Measurements from ENCODE around the gene TNK2.
"Not testable (repeated sequence)": the region's sequence is repeated elsewhere in the genome, so short reads cannot be mapped to it uniquely, and the experiment has no call there.

The TNK2 gene

GRCh38 chr3:195907934-195908693 is at the start of gene TNK2:
Gene TNK2 (minus strand): TSS chr3:195908551. CDS start chr3:195888588, 19,963 bp downstream.
- no peak within 1 kb of the TSS for H3K27ac ChIP-seq (ENCODE audit: low read length)
- no peak within 1 kb of the TSS for H3K9ac ChIP-seq (ENCODE audit: low read length)
- no peaks in the 10 kb centered on the region for H3K36me3 ChIP-seq (ENCODE audit: control insufficient read depth, low read depth, low read length)
- no peaks in the 10 kb centered on the region for H3K9me3 ChIP-seq (ENCODE audit: control insufficient read depth, low read depth, low read length)
- peak within 1 kb of the TSS; percentile 61 for H3K4me3 ChIP-seq (ENCODE audit: low read length)
- H3K4me1 ChIP-seq (ENCODE audit: control insufficient read depth, low read depth, low read length): peaks cover 6% of the 10 kb centered on the region
- peaks cover 18% of the 10 kb centered on the region for H3K27me3 ChIP-seq (ENCODE audit: control insufficient read depth, insufficient read depth, low read length)

- no peak overlapping the region for H3K9ac ChIP-seq (ENCODE audit: low read length)
- H3K9me3 ChIP-seq (ENCODE audit: control insufficient read depth, low read depth, low read length): no peaks in the 10 kb centered on the region
- H3K27ac ChIP-seq (ENCODE audit: low read length): no peak overlapping the region
- no peaks in the 10 kb centered on the region for H3K4me1 ChIP-seq (ENCODE audit: control insufficient read depth, low read depth, low read length)
- peaks cover 11% of the 10 kb centered on the region for H3K36me3 ChIP-seq (ENCODE audit: control insufficient read depth, low read depth, low read length)
- H3K27me3 ChIP-seq (ENCODE audit: control insufficient read depth, insufficient read depth, low read length): no peaks in the 10 kb centered on the region
- no peak overlapping the region for H3K4me3 ChIP-seq (ENCODE audit: low read length)
These were observed 48.2 kb upstream of the TNK2 start for GRCh38 chr3:195956577-195956976.

- not testable (repeated sequence) for H3K4me1 ChIP-seq (ENCODE audit: control insufficient read depth, low read depth, low read length); H3K9ac ChIP-seq (ENCODE audit: low read length); H3K4me3 ChIP-seq (ENCODE audit: low read length); H3K9me3 ChIP-seq (ENCODE audit: control insufficient read depth, low read depth, low read length); H3K27me3 ChIP-seq (ENCODE audit: control insufficient read depth, insufficient read depth, low read length); H3K27ac ChIP-seq (ENCODE audit: low read length)
- peaks cover 11% of the 10 kb centered on the region for H3K36me3 ChIP-seq (ENCODE audit: control insufficient read depth, low read depth, low read length)
These were observed 47.1 kb upstream of the TNK2 start for GRCh38 chr3:195955416-195955841.

GRCh38 chr3:195954752-195955119 is 46.4 kb upstream of the TNK2 start:
- H3K27ac ChIP-seq (ENCODE audit: low read length): not testable (repeated sequence)

GRCh38 chr3:195954052-195954751 is 45.9 kb upstream of the TNK2 start:
- Histone ChIP-seq H3K4me3 (ENCODE audit: low read length) (peak overlapping the region; percentile 49), H3K36me3 (ENCODE audit: control insufficient read depth, low read depth, low read length) (peaks cover 10% of the 10 kb centered on the region)
- H3K27ac ChIP-seq (ENCODE audit: low read length); H3K9ac ChIP-seq (ENCODE audit: low read length); H3K27me3 ChIP-seq (ENCODE audit: control insufficient read depth, insufficient read depth, low read length); H3K4me1 ChIP-seq (ENCODE audit: control insufficient read depth, low read depth, low read length); H3K9me3 ChIP-seq (ENCODE audit: control insufficient read depth, low read depth, low read length): not testable (repeated sequence)

More at GRCh38 chr3:195954752-195955119, 46.4 kb upstream of the TNK2 start:
- not testable (repeated sequence) for H3K9ac ChIP-seq (ENCODE audit: low read length); H3K4me1 ChIP-seq (ENCODE audit: control insufficient read depth, low read depth, low read length); H3K9me3 ChIP-seq (ENCODE audit: control insufficient read depth, low read depth, low read length); H3K27me3 ChIP-seq (ENCODE audit: control insufficient read depth, insufficient read depth, low read length)
- H3K4me3 ChIP-seq (ENCODE audit: low read length): peak overlapping the region; percentile 49
- H3K36me3 ChIP-seq (ENCODE audit: control insufficient read depth, low read depth, low read length): peaks cover 11% of the 10 kb centered on the region

GRCh38 chr3:195952590-195952989 is 44.2 kb upstream of the TNK2 start:
- H3K9me3 ChIP-seq (ENCODE audit: control insufficient read depth, low read depth, low read length); H3K4me1 ChIP-seq (ENCODE audit: control insufficient read depth, low read depth, low read length); H3K27me3 ChIP-seq (ENCODE audit: control insufficient read depth, insufficient read depth, low read length); H3K9ac ChIP-seq (ENCODE audit: low read length); H3K27ac ChIP-seq (ENCODE audit: low read length); H3K36me3 ChIP-seq (ENCODE audit: control insufficient read depth, low read depth, low read length); H3K4me3 ChIP-seq (ENCODE audit: low read length): not testable (repeated sequence)

- H3K9me3 ChIP-seq (ENCODE audit: control insufficient read depth, low read depth, low read length); H3K27me3 ChIP-seq (ENCODE audit: control insufficient read depth, insufficient read depth, low read length); H3K4me3 ChIP-seq (ENCODE audit: low read length); H3K36me3 ChIP-seq (ENCODE audit: control insufficient read depth, low read depth, low read length); H3K4me1 ChIP-seq (ENCODE audit: control insufficient read depth, low read depth, low read length); H3K9ac ChIP-seq (ENCODE audit: low read length); H3K27ac ChIP-seq (ENCODE audit: low read length): not testable (repeated sequence)
These were observed 43.3 kb upstream of the TNK2 start for GRCh38 chr3:195951443-195952177.

- not testable (repeated sequence) for H3K27ac ChIP-seq (ENCODE audit: low read length); H3K4me1 ChIP-seq (ENCODE audit: control insufficient read depth, low read depth, low read length); H3K27me3 ChIP-seq (ENCODE audit: control insufficient read depth, insufficient read depth, low read length); H3K36me3 ChIP-seq (ENCODE audit: control insufficient read depth, low read depth, low read length); H3K4me3 ChIP-seq (ENCODE audit: low read length); H3K9ac ChIP-seq (ENCODE audit: low read length); H3K9me3 ChIP-seq (ENCODE audit: control insufficient read depth, low read depth, low read length)
These were observed 42.4 kb upstream of the TNK2 start for GRCh38 chr3:195950731-195951130.

- not testable (repeated sequence) for H3K4me1 ChIP-seq (ENCODE audit: control insufficient read depth, low read depth, low read length); H3K27me3 ChIP-seq (ENCODE audit: control insufficient read depth, insufficient read depth, low read length); H3K9ac ChIP-seq (ENCODE audit: low read length); H3K9me3 ChIP-seq (ENCODE audit: control insufficient read depth, low read depth, low read length); H3K27ac ChIP-seq (ENCODE audit: low read length); H3K4me3 ChIP-seq (ENCODE audit: low read length); H3K36me3 ChIP-seq (ENCODE audit: control insufficient read depth, low read depth, low read length)
These were observed 41.8 kb upstream of the TNK2 start for GRCh38 chr3:195950164-195950563.

GRCh38 chr3:195946910-195947699 is 38.8 kb upstream of the TNK2 start:
- not testable (repeated sequence) for H3K27me3 ChIP-seq (ENCODE audit: control insufficient read depth, insufficient read depth, low read length); H3K9me3 ChIP-seq (ENCODE audit: control insufficient read depth, low read depth, low read length); H3K4me3 ChIP-seq (ENCODE audit: low read length); H3K36me3 ChIP-seq (ENCODE audit: control insufficient read depth, low read depth, low read length); H3K9ac ChIP-seq (ENCODE audit: low read length); H3K27ac ChIP-seq (ENCODE audit: low read length); H3K4me1 ChIP-seq (ENCODE audit: control insufficient read depth, low read depth, low read length)

- not testable (repeated sequence) for H3K27me3 ChIP-seq (ENCODE audit: control insufficient read depth, insufficient read depth, low read length); H3K9ac ChIP-seq (ENCODE audit: low read length); H3K36me3 ChIP-seq (ENCODE audit: control insufficient read depth, low read depth, low read length); H3K27ac ChIP-seq (ENCODE audit: low read length); H3K4me3 ChIP-seq (ENCODE audit: low read length); H3K9me3 ChIP-seq (ENCODE audit: control insufficient read depth, low read depth, low read length); H3K4me1 ChIP-seq (ENCODE audit: control insufficient read depth, low read depth, low read length)
These were observed 33.0 kb upstream of the TNK2 start for GRCh38 chr3:195941265-195941815.
